Gastrocnemius medialis (tissue), 4 donors: ENCODE results near the gene SCMH1.

ENCODE experiments used
- CTCF ChIP-seq, 5 experiments: fragments of 450-650 bp in 3 of 5; fragments of 200-600 bp in 2 of 5; sonication (generic) in 2 of 5; IDR thresholded peaks in 4 of 5; conservative IDR thresholded peaks in 1 of 5; 1 replicate in 4 of 5; 2 replicates in 1 of 5; pipeline ENCODE4 v1.5.1; 2016 to 2019; ENCODE audit warnings: antibody characterized with exemption in 5 of 5, mild to moderate bottlenecking in 3 of 5, moderate library complexity in 3 of 5
- POLR2A ChIP-seq, 2 donors: fragments of 450-650 bp; IDR thresholded peaks; one replicate each; pipeline ENCODE4 v1.6.1; 2017; ENCODE audit warnings: antibody characterized with exemption in 2 of 2, mild to moderate bottlenecking in 2 of 2, moderate library complexity in 2 of 2

- TF ChIP-seq CTCF (IDR thresholded peaks at IDR 0.05 in 4 of 5, conservative IDR thresholded peaks at IDR 0.05 in 1 of 5) (no peak), POLR2A (IDR thresholded peaks at IDR 0.05) (no peak)
These were observed 222.8 kb downstream of the SCMH1 start for GRCh38 chr1:41019353-41019745.
